Measurements from ENCODE around the gene ZSCAN26. TPM values are rescaled to one million over a fixed set of nuclear protein-coding genes. Genes with fewer than 3 reads are reported as not detected.
"Not testable (repeated sequence)": the region's sequence is repeated elsewhere in the genome, so short reads cannot be mapped to it uniquely, and the experiment has no call there.

The ZSCAN26 gene
- total RNA-seq, 2 donors from 2014 or later: 25.0 to 30.7 TPM

GRCh38 chr6:28303570-28303969, 36.6 kb downstream of the ZSCAN26 start:
- DNase-seq (ENCODE audit: low spot score): no peak
- intact Hi-C loops (cut with DNase I): no loop called here
- no peak overlapping the region for H3K4me3 ChIP-seq
- H3K27me3 ChIP-seq (replicated peaks; ENCODE audit: insufficient read depth): no peaks in the 10 kb centered on the region
- no peaks in the 10 kb centered on the region for H3K36me3 ChIP-seq
- H3K4me1 ChIP-seq (replicated peaks): no peaks in the 10 kb centered on the region
- no peak overlapping the region for H3K27ac ChIP-seq
- WGBS: 92% methylated on average over 3 of the region's 3 CpGs
- no peaks in the 10 kb centered on the region for H3K9me3 ChIP-seq
- no peak for TF ChIP-seq POLR2A (IDR thresholded peaks at IDR 0.05)
- TF ChIP-seq CTCF (IDR thresholded peaks at IDR 0.05): no peak
- TF ChIP-seq POLR2AphosphoS5 (IDR thresholded peaks at IDR 0.05): no peak

GRCh38 chr6:28306363-28306762, 39.4 kb downstream of the ZSCAN26 start:
- not testable (repeated sequence) for H3K4me1 ChIP-seq (replicated peaks); H3K27me3 ChIP-seq (replicated peaks; ENCODE audit: insufficient read depth)

GRCh38 chr6:28311139-28311823, 44.3 kb downstream of the ZSCAN26 start:
- H3K4me3 ChIP-seq: no peak overlapping the region
- no peaks in the 10 kb centered on the region for H3K36me3 ChIP-seq
- DNase-seq (ENCODE audit: low spot score): no peak
- TF ChIP-seq CTCF (IDR thresholded peaks at IDR 0.05) (no peak), POLR2A (IDR thresholded peaks at IDR 0.05) (no peak), POLR2AphosphoS5 (IDR thresholded peaks at IDR 0.05) (no peak)
- no peaks in the 10 kb centered on the region for H3K4me1 ChIP-seq (replicated peaks)
- H3K27ac ChIP-seq: no peak overlapping the region
- no peaks in the 10 kb centered on the region for H3K27me3 ChIP-seq (replicated peaks; ENCODE audit: insufficient read depth)
- H3K9me3 ChIP-seq: no peaks in the 10 kb centered on the region
- 83% methylated on average over 9 of the region's 9 CpGs for WGBS
- intact Hi-C loops (cut with DNase I): no loop called here

More at GRCh38 chr6:28306363-28306762, 39.4 kb downstream of the ZSCAN26 start:
- H3K9me3 ChIP-seq; H3K27ac ChIP-seq; DNase-seq (ENCODE audit: low spot score); intact Hi-C loops (cut with DNase I); H3K36me3 ChIP-seq; H3K4me3 ChIP-seq: not testable (repeated sequence)

GRCh38 chr6:28312939-28313338, 46.0 kb downstream of the ZSCAN26 start:
- DNase-seq (ENCODE audit: low spot score): no peak
- Histone ChIP-seq H3K4me3 (no peak overlapping the region), H3K36me3 (no peaks in the 10 kb centered on the region), H3K9me3 (no peaks in the 10 kb centered on the region), H3K4me1 (replicated peaks) (no peaks in the 10 kb centered on the region), H3K27ac (no peak overlapping the region), H3K27me3 (replicated peaks; ENCODE audit: insufficient read depth) (no peaks in the 10 kb centered on the region)
- TF ChIP-seq CTCF (IDR thresholded peaks at IDR 0.05): no peak
- intact Hi-C loops (cut with DNase I): no loop called here
- WGBS: 94% methylated on average over 23 of the region's 23 CpGs

- no peaks in the 10 kb centered on the region for H3K9me3 ChIP-seq
- no peak for DNase-seq (ENCODE audit: low spot score)
- H3K4me1 ChIP-seq (replicated peaks): no peaks in the 10 kb centered on the region
- no peak overlapping the region for H3K27ac ChIP-seq
- no peaks in the 10 kb centered on the region for H3K36me3 ChIP-seq
- no peak for TF ChIP-seq POLR2A (IDR thresholded peaks at IDR 0.05)
- no peak for TF ChIP-seq CTCF (IDR thresholded peaks at IDR 0.05)
- no peak for TF ChIP-seq POLR2AphosphoS5 (IDR thresholded peaks at IDR 0.05)
- WGBS: 75% methylated on average over 3 of the region's 3 CpGs
- H3K27me3 ChIP-seq (replicated peaks; ENCODE audit: insufficient read depth): no peaks in the 10 kb centered on the region
- H3K4me3 ChIP-seq: no peak overlapping the region
- intact Hi-C loops (cut with DNase I): no loop called here
These were observed 48.7 kb downstream of the ZSCAN26 start for GRCh38 chr6:28315628-28316027.

- H3K36me3 ChIP-seq; H3K4me3 ChIP-seq; H3K9me3 ChIP-seq; H3K27me3 ChIP-seq (replicated peaks; ENCODE audit: insufficient read depth); intact Hi-C loops (cut with DNase I); DNase-seq (ENCODE audit: low spot score); H3K27ac ChIP-seq; H3K4me1 ChIP-seq (replicated peaks): not testable (repeated sequence)
- 92% methylated on average over 8 of the region's 8 CpGs for WGBS
These were observed 50.9 kb downstream of the ZSCAN26 start for GRCh38 chr6:28317866-28318265.
